AG09319 (cell line): ENCODE measurements around the gene SAMMSON.

Experiments used
- DNase-seq: peaks from one replicate; pipeline ENCODE4 v3.0.0-alpha.2; 2010; ENCODE audit warnings: low read depth; ENCODE audit errors: extremely low read depth
- TF ChIP-seq, protein P1 (sequence below): IDR thresholded peaks from 2 replicates; pipeline ENCODE4 v1.5.1; 2011; ENCODE audit warnings: low read depth, mild to moderate bottlenecking, inconsistent platforms, low read length, moderate library complexity

SAMMSON gene

DNA sequence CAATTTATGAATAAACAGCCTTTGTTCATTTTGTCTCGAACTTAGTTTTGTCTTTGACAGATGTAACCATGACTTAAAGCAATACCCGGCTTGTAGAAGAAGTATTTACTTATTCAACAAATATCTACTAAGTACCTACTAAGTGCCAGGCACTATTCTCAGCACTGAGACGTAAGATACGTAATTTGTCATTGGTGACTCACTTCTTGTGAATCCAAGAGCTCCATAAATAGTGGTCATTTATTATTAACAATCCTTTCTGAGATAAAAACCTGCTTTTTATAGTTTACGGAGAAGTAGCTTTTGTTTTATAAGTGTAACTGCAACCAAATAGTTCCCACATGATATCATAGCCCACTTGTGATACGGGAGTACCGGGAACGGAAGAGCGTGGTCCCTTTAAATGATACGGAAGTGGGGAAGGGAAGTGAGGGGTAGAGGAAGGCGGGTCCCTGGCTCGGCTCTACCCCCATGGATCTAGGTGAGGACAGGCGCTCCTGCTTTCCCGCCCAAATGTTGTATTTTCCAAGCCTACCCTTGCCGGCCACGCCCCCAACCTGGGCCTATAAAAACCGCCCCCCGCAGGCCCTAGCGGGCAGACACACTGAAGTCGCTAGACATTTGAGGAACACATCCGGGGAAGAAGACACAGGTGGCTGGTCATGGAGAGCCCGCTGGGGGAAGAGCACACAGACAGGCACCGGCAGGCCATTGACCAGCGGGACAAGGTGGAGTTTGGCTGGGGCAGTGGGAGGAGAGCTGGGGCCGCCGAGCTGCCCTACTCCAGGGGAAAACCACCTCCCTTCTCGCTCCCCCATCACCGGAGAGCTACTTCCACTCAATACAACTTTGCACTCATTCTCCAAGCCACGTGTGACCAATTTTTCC, at the start of gene SAMMSON:
SAMMSON (plus strand) TSS at position 594 of the 888 bp plus-strand sequence.
- no peak for DNase-seq

DNA sequence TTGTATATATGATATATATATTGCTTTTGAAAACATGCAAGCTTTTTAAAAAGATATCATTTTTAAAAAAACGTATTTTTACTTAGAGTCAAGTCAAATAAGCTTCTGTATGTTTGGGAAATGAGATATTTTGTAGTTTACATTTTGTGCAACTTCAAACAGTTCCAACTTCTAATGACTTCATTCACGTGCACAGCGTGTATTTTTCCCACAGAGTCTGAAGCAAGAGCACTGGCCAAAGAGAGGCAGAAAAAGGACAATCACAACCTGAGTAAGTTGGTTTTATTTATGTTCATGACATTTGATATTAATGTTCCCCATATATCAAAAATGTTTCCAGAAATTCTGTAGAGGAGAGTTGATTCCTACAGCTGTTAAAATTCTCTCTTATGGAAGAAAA, 47.9 kb upstream of the SAMMSON start:
- TF ChIP-seq, protein P1, sequence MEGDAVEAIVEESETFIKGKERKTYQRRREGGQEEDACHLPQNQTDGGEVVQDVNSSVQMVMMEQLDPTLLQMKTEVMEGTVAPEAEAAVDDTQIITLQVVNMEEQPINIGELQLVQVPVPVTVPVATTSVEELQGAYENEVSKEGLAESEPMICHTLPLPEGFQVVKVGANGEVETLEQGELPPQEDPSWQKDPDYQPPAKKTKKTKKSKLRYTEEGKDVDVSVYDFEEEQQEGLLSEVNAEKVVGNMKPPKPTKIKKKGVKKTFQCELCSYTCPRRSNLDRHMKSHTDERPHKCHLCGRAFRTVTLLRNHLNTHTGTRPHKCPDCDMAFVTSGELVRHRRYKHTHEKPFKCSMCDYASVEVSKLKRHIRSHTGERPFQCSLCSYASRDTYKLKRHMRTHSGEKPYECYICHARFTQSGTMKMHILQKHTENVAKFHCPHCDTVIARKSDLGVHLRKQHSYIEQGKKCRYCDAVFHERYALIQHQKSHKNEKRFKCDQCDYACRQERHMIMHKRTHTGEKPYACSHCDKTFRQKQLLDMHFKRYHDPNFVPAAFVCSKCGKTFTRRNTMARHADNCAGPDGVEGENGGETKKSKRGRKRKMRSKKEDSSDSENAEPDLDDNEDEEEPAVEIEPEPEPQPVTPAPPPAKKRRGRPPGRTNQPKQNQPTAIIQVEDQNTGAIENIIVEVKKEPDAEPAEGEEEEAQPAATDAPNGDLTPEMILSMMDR, result no peak

More for the DNA sequence above, at the start of gene SAMMSON:
- TF ChIP-seq, protein P1, result no peak

DNA sequence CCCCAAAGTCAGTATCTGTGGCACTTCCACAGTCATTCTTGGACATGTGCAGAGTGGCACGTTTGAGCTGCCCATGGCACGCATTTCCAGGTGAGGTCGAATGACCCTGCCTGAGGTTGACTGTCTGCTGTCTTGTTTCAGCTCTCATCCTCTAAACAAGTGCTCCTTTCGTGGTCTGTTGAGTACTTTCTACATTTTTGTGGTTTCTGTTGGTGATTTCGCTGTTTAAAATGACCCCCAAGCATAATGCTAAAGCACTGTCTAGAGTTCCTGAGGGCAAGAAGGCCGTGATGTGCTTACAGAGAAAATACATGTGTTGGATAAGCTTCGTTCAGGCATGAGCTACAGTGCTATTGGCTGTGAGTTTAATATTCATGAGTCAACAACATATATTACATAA, 40.0 kb upstream of the SAMMSON start:
- DNase-seq, result no peak
- TF ChIP-seq, protein P1, result no peak

More for the DNA sequence above, 47.9 kb upstream of the SAMMSON start:
- DNase-seq, result no peak

DNA sequence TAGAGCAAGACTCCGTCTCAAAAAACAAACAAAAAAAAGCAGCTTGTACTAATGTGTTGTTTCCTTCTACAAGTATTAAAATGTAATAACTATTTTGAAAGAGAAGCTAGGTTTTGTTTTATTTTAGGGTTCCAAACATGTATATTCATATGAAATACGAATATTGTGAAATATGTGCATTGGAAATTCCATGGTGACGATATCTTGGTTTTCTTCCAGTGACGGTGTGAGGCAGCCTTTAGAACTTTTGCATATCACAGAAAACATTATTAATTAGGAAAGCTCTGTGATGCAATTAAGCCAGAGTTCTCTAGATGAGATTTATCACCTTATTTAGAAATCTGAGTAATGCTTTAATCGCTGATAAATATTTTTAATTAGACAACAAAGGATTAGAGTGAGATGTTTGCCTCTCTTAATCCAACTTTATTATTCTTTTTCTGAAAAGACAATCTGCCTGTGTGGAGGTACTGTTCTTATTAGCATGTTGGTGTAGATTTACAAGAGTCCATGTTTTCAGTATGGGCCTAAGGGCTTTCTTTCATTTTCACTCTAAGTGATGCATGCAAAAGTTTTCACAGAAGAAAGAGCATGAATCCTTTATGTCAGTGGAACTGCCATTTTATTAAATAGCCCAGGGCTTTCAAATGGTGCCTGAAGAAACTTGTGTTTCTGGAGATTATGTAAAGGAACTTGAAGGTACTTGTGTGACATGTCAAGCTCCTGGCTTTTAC, 37.7 kb upstream of the SAMMSON start:
- DNase-seq, result no peak
- TF ChIP-seq, protein P1, result no peak

DNA sequence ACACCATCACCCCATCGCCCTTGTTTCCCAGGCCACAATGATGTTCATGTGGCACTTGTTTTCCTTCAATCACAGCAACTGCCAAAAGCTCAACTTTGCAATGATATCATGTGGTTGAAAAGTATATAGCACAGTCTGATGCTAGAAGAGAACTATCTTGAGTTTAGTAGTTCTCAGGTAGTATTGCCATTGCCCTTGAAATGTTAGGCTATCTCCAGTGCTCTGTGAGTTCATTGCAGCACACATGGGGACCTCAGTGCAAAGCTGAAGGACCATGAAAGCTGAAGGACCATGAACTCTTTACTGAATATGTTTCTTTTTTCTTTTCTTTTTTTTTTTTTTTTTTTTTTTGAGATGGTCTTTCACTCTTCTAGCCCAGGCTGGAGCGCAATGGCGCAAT, 35.9 kb upstream of the SAMMSON start:
- TF ChIP-seq, protein P1, result no peak
- no peak for DNase-seq

DNA sequence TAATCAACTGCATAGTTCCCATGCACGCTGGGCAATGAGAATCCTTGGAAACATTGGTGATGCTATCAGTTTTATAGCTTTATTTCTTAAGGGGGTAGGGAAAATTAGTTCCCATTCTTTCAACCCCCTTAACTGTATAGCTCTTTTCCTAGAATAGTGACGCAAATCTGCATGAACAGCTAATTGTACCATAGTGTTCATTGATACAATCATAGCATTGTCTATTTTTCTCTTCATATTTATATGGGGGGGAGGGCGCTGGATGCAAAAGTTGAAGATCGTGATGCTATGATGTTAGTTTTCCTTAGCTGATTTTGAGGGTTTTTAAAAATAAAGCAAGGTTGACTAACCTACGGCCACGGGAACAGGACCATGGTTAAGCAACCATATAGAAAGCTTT, 32.4 kb upstream of the SAMMSON start:
- TF ChIP-seq, protein P1, result no peak
- no peak for DNase-seq

DNA sequence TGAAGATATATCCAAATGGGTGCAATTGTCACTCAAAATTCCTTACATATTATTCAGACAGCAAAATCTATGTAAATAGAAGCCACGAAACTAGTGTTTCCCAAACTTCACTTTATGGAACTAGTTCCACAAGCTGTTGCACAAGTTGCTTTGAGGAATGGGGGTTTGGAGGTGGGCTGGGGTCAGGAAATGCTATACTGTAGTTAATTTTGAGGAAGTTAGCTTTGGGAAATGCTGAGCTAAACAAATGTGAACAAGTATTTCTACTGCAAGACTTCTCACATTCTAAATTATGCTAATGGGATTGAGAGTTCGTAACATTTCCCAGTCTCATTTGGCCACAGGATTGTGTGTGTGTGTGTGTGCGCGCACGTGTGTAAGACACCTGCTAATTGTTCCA, 28.7 kb upstream of the SAMMSON start:
- no peak for DNase-seq
- TF ChIP-seq, protein P1, result no peak
